NCI-H1694 treated with DMSO at 0.1 percent for 48 hours (cell line): ENCODE results near the gene HSPBP1.
"Not testable (repeated sequence)": the region's sequence is repeated elsewhere in the genome, so short reads cannot be mapped to it uniquely, and the experiment has no call there.

ENCODE experiments used
- DNase-seq: peaks from one replicate; lab custom pipeline; 2025; lab: John Stamatoyannopoulos, UW

Gene HSPBP1

GRCh38 chr19:55279770-55280643 lies at the start of gene HSPBP1:
Gene HSPBP1, minus strand, starts transcription at chr19:55280110. Its CDS starts 502 bp downstream, at chr19:55279608.
- DNase-seq = peak; percentile 93

GRCh38 chr19:55328774-55329318 lies 48.9 kb upstream of the HSPBP1 start:
- DNase-seq = not testable (repeated sequence)

- no peak for DNase-seq
Measured at GRCh38 chr19:55325172-55325571, 45.3 kb upstream of the HSPBP1 start, which contains the start of gene TMEM150B. Gene TMEM150B, minus strand, starts transcription at chr19:55325341. Its CDS starts 4,305 bp downstream, at chr19:55321036.

- DNase-seq = no peak
Measured at GRCh38 chr19:55324662-55325061, 44.8 kb upstream of the HSPBP1 start.

- no peak for DNase-seq
Measured at GRCh38 chr19:55322204-55322885, 42.4 kb upstream of the HSPBP1 start.

GRCh38 chr19:55321466-55322137 lies 41.7 kb upstream of the HSPBP1 start:
- DNase-seq = no peak

GRCh38 chr19:55320844-55321419 lies 41.0 kb upstream of the HSPBP1 start:
- DNase-seq = no peak

GRCh38 chr19:55319785-55320184 lies 39.9 kb upstream of the HSPBP1 start:
- DNase-seq = no peak

GRCh38 chr19:55316646-55317045 lies 36.7 kb upstream of the HSPBP1 start:
- DNase-seq = no peak

- DNase-seq = no peak
Measured at GRCh38 chr19:55315956-55316525, 36.1 kb upstream of the HSPBP1 start.

- no peak for DNase-seq
Measured at GRCh38 chr19:55314396-55314795, 34.5 kb upstream of the HSPBP1 start.

GRCh38 chr19:55312621-55313512 lies 33.0 kb upstream of the HSPBP1 start:
- no peak for DNase-seq

- no peak for DNase-seq
Measured at GRCh38 chr19:55311797-55312196, 31.9 kb upstream of the HSPBP1 start.

GRCh38 chr19:55311397-55311796 lies 31.5 kb upstream of the HSPBP1 start:
- no peak for DNase-seq

- DNase-seq = no peak
Measured at GRCh38 chr19:55310498-55310897, 30.6 kb upstream of the HSPBP1 start.

GRCh38 chr19:55309448-55309847 lies 29.5 kb upstream of the HSPBP1 start:
- no peak for DNase-seq

- no peak for DNase-seq
Measured at GRCh38 chr19:55308281-55308680, 28.4 kb upstream of the HSPBP1 start.

GRCh38 chr19:55306712-55307111 lies 26.8 kb upstream of the HSPBP1 start:
- no peak for DNase-seq

GRCh38 chr19:55305983-55306562 lies 26.2 kb upstream of the HSPBP1 start:
- DNase-seq = no peak

GRCh38 chr19:55305491-55305890 lies 25.6 kb upstream of the HSPBP1 start:
- DNase-seq = no peak
